Measurements from ENCODE around the gene PLEKHB2.

- TF ChIP-seq CTCF (IDR thresholded peaks at IDR 0.05), result no peak
- no peak for TF ChIP-seq POLR2A (IDR thresholded peaks at IDR 0.05)
Observed at GRCh38 chr2:131130298-131130596, 25.1 kb downstream of the PLEKHB2 start.
